ENCODE data around the gene PPP2R2C. TPM values are rescaled to one million over a fixed set of nuclear protein-coding genes. Genes with fewer than 3 reads are reported as not detected.

PPP2R2C gene
- total RNA-seq, 1 experiment from 2014 or later = not detected

DNA sequence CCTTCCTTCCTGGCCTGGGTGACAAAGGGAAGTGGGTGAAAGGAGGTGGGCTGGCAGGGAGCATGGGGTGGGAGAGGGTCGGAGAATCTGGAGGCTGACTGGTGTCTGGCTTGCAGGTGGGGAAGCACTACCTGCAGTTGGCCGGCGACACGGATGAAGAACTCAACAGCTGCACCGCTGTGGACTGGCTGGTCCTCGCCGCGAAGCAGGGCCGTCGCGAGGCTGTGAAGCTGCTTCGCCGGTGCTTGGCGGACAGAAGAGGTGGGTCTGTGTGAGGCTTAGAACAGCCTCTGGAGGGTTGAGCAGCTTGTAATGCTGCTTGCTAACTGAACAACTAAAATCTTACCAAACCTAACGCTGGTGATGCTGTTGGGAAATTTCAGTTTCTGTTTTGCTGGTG, 183.5 kb downstream of the PPP2R2C start:
- TF ChIP-seq EZH2 (IDR thresholded peaks at IDR 0.05; ENCODE audit: borderline replicate concordance, low read depth, low read length, poor library complexity, severe bottlenecking) = no peak
- TF ChIP-seq, protein P1, sequence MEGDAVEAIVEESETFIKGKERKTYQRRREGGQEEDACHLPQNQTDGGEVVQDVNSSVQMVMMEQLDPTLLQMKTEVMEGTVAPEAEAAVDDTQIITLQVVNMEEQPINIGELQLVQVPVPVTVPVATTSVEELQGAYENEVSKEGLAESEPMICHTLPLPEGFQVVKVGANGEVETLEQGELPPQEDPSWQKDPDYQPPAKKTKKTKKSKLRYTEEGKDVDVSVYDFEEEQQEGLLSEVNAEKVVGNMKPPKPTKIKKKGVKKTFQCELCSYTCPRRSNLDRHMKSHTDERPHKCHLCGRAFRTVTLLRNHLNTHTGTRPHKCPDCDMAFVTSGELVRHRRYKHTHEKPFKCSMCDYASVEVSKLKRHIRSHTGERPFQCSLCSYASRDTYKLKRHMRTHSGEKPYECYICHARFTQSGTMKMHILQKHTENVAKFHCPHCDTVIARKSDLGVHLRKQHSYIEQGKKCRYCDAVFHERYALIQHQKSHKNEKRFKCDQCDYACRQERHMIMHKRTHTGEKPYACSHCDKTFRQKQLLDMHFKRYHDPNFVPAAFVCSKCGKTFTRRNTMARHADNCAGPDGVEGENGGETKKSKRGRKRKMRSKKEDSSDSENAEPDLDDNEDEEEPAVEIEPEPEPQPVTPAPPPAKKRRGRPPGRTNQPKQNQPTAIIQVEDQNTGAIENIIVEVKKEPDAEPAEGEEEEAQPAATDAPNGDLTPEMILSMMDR (conservative IDR thresholded peaks at IDR 0.05; ENCODE audit: low read depth, low read length) = no peak
- intact Hi-C loops (cut with micrococcal nuclease; ENCODE audit: unreplicated experiment) = no loop called here
- no TSS peak for BruUV-seq (replicated peaks)
- Histone ChIP-seq H3K27ac (ENCODE audit: low read depth, low read length, poor library complexity, severe bottlenecking) (no peak overlapping the region), H3K36me3 (ENCODE audit: insufficient read depth, low read length, poor library complexity, severe bottlenecking) (no peaks in the 10 kb centered on the region), H3K4me1 (ENCODE audit: insufficient read depth, low read length, poor library complexity, severe bottlenecking) (no peaks in the 10 kb centered on the region), H3K27me3 (replicated peaks; ENCODE audit: insufficient read depth, low read depth, low read length, poor library complexity) (no peaks in the 10 kb centered on the region), H3K4me3 (ENCODE audit: low read depth, low read length, poor library complexity, severe bottlenecking) (no peak overlapping the region), H3K9me3 (ENCODE audit: low read depth, low read length, poor library complexity, severe bottlenecking) (no peaks in the 10 kb centered on the region)
- no peak for DNase-seq (ENCODE audit: low spot score)
- ChIA-PET POLR2A (ENCODE audit: low non-redundant PET) (no interaction called here), CTCF (no interaction called here)

DNA sequence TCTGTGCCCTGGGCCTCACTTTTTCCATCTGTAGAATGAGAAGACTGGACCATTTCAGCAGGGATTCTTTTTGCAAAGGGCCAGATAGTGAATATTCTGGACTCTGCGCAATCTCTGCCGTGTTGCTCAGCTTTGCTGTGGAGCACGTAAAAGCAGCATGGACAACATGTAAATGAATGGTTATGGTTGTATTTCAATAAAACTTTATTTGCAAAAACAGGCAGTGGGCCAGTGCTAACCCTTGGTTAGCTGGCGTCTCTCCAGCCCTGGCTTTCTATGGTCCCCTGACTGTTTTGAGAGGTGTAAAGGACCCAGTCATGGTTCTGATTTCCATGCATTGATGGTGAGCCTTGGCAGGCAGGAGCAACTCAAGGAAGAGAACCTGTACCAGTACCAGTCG, 184.1 kb downstream of the PPP2R2C start:
- no peak overlapping the region for H3K27ac ChIP-seq (ENCODE audit: low read depth, low read length, poor library complexity, severe bottlenecking)
- H3K4me1 ChIP-seq (ENCODE audit: insufficient read depth, low read length, poor library complexity, severe bottlenecking) = no peaks in the 10 kb centered on the region
- BruUV-seq (replicated peaks) = no TSS peak
- DNase-seq (ENCODE audit: low spot score) = no peak
- H3K27me3 ChIP-seq (replicated peaks; ENCODE audit: insufficient read depth, low read depth, low read length, poor library complexity) = no peaks in the 10 kb centered on the region
- H3K9me3 ChIP-seq (ENCODE audit: low read depth, low read length, poor library complexity, severe bottlenecking) = no peaks in the 10 kb centered on the region
- TF ChIP-seq, protein P1 (conservative IDR thresholded peaks at IDR 0.05; ENCODE audit: low read depth, low read length) = no peak
- TF ChIP-seq EZH2 (IDR thresholded peaks at IDR 0.05; ENCODE audit: borderline replicate concordance, low read depth, low read length, poor library complexity, severe bottlenecking) = no peak
- intact Hi-C loops (cut with micrococcal nuclease; ENCODE audit: unreplicated experiment) = no loop called here
- CTCF ChIA-PET = no interaction called here
- no peak overlapping the region for H3K4me3 ChIP-seq (ENCODE audit: low read depth, low read length, poor library complexity, severe bottlenecking)
- POLR2A ChIA-PET (ENCODE audit: low non-redundant PET) = no interaction called here
- H3K36me3 ChIP-seq (ENCODE audit: insufficient read depth, low read length, poor library complexity, severe bottlenecking) = no peaks in the 10 kb centered on the region

DNA sequence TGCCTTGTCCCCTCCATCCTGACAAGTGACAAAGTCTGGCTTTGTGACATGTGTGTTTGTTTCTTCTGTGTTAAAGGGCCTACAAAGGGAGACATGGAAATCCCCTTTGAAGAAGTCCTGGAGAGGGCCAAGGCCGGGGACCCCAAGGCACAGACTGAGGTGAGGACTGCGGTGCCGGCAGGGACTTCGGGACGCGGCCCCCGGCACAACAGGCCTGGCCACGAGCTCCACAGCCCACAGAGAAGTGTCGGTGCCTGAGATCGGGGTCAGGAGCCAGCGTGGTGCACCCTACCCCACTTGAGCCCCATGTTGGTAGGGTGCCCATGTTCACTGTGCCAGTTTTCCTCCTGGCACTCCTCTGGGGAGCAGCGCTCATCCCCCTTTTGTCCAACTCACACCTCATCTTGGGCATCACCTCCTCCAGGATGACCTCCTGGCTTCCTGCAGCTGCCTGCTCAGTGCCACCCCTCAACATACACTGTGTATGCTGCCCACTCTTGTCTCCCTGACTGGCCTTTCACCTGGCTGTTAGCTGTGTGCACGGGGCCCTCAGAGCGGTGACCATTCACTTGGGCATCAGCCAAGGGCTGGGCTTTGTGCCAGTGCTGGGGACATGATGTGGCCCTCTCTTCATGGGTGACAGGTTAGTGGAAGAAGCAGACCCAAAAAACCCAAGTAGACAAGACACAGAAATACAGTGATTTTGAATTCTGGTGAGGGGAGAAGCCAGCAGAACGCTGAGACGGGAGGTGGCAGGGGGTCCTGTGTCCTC, 185.2 kb downstream of the PPP2R2C start:
- Histone ChIP-seq H3K36me3 (ENCODE audit: insufficient read depth, low read length, poor library complexity, severe bottlenecking) (no peaks in the 10 kb centered on the region), H3K27ac (ENCODE audit: low read depth, low read length, poor library complexity, severe bottlenecking) (no peak overlapping the region), H3K27me3 (replicated peaks; ENCODE audit: insufficient read depth, low read depth, low read length, poor library complexity) (no peaks in the 10 kb centered on the region), H3K4me3 (ENCODE audit: low read depth, low read length, poor library complexity, severe bottlenecking) (no peak overlapping the region), H3K9me3 (ENCODE audit: low read depth, low read length, poor library complexity, severe bottlenecking) (no peaks in the 10 kb centered on the region), H3K4me1 (ENCODE audit: insufficient read depth, low read length, poor library complexity, severe bottlenecking) (no peaks in the 10 kb centered on the region)
- intact Hi-C loops (cut with micrococcal nuclease; ENCODE audit: unreplicated experiment) = no loop called here
- TF ChIP-seq, protein P1 (conservative IDR thresholded peaks at IDR 0.05; ENCODE audit: low read depth, low read length) = no peak
- no peak for TF ChIP-seq EZH2 (IDR thresholded peaks at IDR 0.05; ENCODE audit: borderline replicate concordance, low read depth, low read length, poor library complexity, severe bottlenecking)
- BruUV-seq (replicated peaks) = no TSS peak
- DNase-seq (ENCODE audit: low spot score) = no peak
- ChIA-PET CTCF (no interaction called here), POLR2A (ENCODE audit: low non-redundant PET) (no interaction called here)
